GM18517 (cell line): ENCODE results near the gene SFN.

Experiments
- ATAC-seq: cut with Tn5 transposase; IDR thresholded peaks from one replicate; pipeline ENCODE4 v1.9.1; 2021; ENCODE audit warnings: mild to moderate bottlenecking, moderate library complexity; ENCODE audit not compliant: unreplicated experiment

SFN gene

DNA sequence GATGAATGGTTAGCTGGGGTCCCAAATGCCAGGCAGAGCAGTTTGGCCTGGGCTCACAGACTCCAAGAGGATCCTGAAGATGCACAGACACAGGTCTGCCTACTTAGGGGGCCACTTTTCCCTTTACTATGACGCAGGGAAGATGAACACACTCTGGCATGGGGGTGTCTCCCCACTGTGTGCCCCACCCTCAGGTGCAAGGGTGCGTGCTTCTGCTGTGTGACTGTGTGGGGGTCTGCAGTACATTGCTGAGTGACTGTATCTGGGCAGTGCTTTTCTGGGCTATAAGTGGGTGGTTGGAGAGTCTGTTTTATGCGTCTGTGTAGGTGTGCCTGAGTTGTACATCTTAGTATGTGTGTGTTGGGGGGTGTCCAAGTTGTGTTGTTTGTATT is 47.0 kb downstream of the SFN start:
- no peak for ATAC-seq

DNA sequence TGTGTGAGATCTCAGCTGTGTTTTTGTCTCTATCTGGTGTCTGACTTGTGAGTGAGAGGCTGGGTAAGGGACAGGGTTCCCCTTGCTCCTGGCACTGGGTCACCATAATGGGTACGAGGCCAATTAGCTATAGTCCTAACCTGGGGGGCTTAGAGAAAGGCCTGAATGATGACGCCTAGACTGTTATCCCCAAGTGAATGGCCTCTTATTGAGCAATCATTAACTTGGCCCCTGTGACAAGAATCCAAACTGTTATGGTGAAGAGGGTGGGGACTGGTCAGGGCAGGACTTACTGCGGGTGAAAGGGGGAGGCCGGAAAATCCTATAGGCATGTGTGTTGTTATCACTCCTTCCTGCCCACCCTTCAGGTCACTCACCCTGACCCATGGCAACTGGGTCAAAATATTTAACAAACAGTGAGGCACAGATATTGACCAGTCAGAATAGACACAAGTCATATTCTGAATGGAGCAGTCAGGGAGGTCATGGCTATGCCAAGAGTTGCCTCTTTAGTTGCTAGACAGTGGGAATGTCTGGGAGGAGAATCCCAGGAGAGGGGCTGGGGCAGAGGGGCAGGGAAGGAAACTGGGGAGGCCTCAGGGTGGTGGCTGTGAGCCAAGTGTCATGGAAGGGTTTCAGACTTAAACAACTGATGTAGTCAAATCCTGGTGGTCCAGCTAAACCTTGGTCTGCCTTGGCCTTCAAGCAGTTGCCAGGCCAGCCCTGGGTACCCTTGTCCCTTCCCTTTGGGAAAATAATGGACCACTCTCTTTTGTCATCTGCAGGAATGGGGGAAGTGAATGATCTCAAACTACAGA is 47.6 kb downstream of the SFN start:
- ATAC-seq, result no peak

DNA sequence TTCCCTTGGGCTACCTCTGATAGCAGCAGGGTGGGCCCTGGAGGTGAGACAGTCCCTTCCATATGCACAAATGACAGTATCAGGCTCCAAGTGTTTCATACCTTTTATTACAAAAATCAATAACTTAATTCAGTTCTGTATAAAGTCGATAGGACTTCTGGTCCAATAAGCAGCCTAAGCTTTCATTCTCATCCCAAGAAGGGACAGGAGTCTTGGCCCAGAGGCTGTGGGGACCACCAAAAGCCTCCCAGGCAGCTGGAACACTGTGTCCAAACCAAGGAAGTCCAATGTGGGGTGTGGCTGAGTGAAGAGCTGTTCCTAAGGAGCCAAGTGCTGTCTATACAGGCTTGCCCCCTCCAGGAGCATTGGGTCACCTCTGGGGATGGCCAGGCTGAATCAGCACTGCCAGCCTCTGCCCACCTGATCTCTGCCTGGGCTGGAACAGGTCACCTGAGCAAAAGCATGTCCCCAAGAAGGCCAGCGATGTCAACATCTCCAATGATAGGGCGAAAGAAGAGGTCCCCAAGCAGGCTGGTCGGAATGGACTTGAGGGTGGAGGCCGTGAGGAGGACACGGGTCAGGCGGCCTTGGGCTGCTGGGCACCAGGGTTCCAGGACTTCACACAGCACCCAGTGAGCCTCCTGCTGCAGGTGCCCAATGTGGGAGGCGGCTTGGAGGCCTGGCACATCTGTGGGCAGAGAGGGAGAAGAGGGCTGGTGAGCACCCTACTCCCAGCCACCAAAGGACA is 48.6 kb downstream of the SFN start:
- ATAC-seq, result no peak

GRCh38 chr1:26912147-26912490 is 49.2 kb downstream of the SFN start:
- ATAC-seq, result no peak

- no peak for ATAC-seq
Measured at GRCh38 chr1:26913389-26913753, 50.4 kb downstream of the SFN start.
